RPMI8226 (cell line): ENCODE data around the gene MGAT3.

ENCODE experiments used
- DNase-seq: peaks from one replicate; pipeline ENCODE4 v3.0.0-alpha.2; 2015

MGAT3 gene

GRCh38 chr22:39429186-39429585 lies 27.6 kb upstream of the MGAT3 start:
- no peak for DNase-seq

GRCh38 chr22:39429916-39430575 lies 26.8 kb upstream of the MGAT3 start:
- DNase-seq, result no peak

- DNase-seq, result no peak
Observed at GRCh38 chr22:39430576-39431150, 26.1 kb upstream of the MGAT3 start.

- no peak for DNase-seq
Observed at GRCh38 chr22:39431216-39431801, 25.5 kb upstream of the MGAT3 start.

- DNase-seq, result no peak
Observed at GRCh38 chr22:39431821-39432251, 25.0 kb upstream of the MGAT3 start.

- no peak for DNase-seq
Observed at GRCh38 chr22:39432361-39432811, 24.4 kb upstream of the MGAT3 start.

GRCh38 chr22:39433476-39434242 lies 23.2 kb upstream of the MGAT3 start:
- DNase-seq, result no peak

GRCh38 chr22:39434243-39434653 lies 22.6 kb upstream of the MGAT3 start:
- no peak for DNase-seq

GRCh38 chr22:39434721-39435120 lies 22.1 kb upstream of the MGAT3 start:
- DNase-seq, result no peak

- no peak for DNase-seq
Observed at GRCh38 chr22:39435616-39436015, 21.2 kb upstream of the MGAT3 start.

GRCh38 chr22:39437791-39438704 lies 18.8 kb upstream of the MGAT3 start:
- DNase-seq, result peak; percentile 47

- no peak for DNase-seq
Observed at GRCh38 chr22:39439170-39439569, 17.6 kb upstream of the MGAT3 start.

GRCh38 chr22:39443398-39443797 lies 13.4 kb upstream of the MGAT3 start:
- DNase-seq, result no peak

GRCh38 chr22:39444247-39444800 lies 12.5 kb upstream of the MGAT3 start:
- no peak for DNase-seq

GRCh38 chr22:39444937-39445465 lies 11.8 kb upstream of the MGAT3 start:
- no peak for DNase-seq

- DNase-seq, result no peak
Observed at GRCh38 chr22:39445678-39446077, 11.1 kb upstream of the MGAT3 start.

- no peak for DNase-seq
Observed at GRCh38 chr22:39446239-39446721, 10.5 kb upstream of the MGAT3 start.

GRCh38 chr22:39448205-39449054 lies 8.4 kb upstream of the MGAT3 start:
- DNase-seq, result no peak

GRCh38 chr22:39449708-39450107 lies 7.1 kb upstream of the MGAT3 start:
- no peak for DNase-seq

GRCh38 chr22:39450258-39450955 lies 6.4 kb upstream of the MGAT3 start:
- DNase-seq, result no peak
